Activated naive CD4-positive, alpha-beta T cell treated with anti-CD3 and anti-CD28 coated beads for 36 hours (primary cell): ENCODE measurements around the gene CLIP2. TPM values are rescaled to one million over a fixed set of nuclear protein-coding genes. Genes with fewer than 3 reads are reported as not detected.
"Not testable (repeated sequence)": the region's sequence is repeated elsewhere in the genome, so short reads cannot be mapped to it uniquely, and the experiment has no call there.

Experiments used
- CTCF ChIA-PET: fragments of 350-600 bp; sonication (Branson Sonifier 250); formaldehyde crosslinking; loops from one replicate; lab custom pipeline; 2021; ENCODE audit warnings: antibody characterized with exemption; lab: Charles Lee
- DNase-seq: peaks from one replicate; pipeline ENCODE4 v3.0.0-alpha.2; 2020
- H3K27ac Mint-ChIP-seq: one replicate; pipeline ENCODE4 v1.8.0; 2021; ENCODE audit warnings: mild to moderate bottlenecking, mixed read lengths
- H3K27me3 Mint-ChIP-seq: one replicate; pipeline ENCODE4 v1.8.0; 2021; ENCODE audit warnings: low read depth, mixed read lengths
- H3K36me3 Mint-ChIP-seq: one replicate; pipeline ENCODE4 v1.8.0; 2021; ENCODE audit warnings: low read depth, mixed read lengths
- H3K4me1 Mint-ChIP-seq: one replicate; pipeline ENCODE4 v1.8.0; 2021; ENCODE audit warnings: low read depth, mixed read lengths
- H3K4me3 Mint-ChIP-seq: one replicate; pipeline ENCODE4 v1.8.0; 2021; ENCODE audit warnings: mild to moderate bottlenecking, moderate library complexity, mixed read lengths
- H3K9me3 Mint-ChIP-seq: one replicate; pipeline ENCODE4 v1.8.0; 2021; ENCODE audit warnings: mixed read lengths
- intact Hi-C: fragments of 100-400 bp; cut with micrococcal nuclease; formaldehyde crosslinking; loops from one replicate; pipeline ENCODE4 v1.15.1; 2023
- total RNA-seq, 2 experiments: library from RNA; stranded (reverse); gene quantifications; one replicate each; pipeline ENCODE4 v1.2.3, GENCODE V29; 2021

The CLIP2 gene
- total RNA-seq, 2 experiments from 2014 or later: 1.2 to 1.6 TPM

DNA sequence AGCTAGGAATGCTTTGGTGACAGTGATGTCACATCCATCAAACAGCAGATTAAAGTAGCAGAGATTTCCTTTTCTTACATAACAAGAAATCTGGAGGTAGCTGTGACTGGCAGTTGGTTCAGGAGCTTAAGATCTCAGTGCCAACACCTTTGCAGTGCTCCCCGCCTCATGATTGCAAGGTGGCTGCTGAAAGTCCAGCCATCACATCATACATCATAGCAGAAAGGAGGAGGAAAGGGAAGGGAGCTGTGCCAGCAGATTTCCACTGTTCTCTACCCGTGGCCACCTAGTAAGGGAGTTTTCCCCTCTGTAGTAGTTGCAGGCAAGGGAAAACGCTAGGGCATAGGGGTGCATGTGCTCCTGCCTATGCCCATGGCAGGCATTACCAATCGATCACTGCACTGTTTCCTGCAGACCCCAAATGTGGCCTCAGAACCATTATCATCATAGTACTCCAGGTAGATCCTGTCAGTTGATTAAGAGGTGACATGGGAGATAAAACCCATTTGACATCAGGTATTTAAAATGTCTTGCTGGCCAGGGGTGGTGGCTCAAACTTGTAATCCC, 106.6 kb downstream of the CLIP2 start:
- Mint-ChIP-seq H3K4me1 (no peaks in the 10 kb centered on the region), H3K27me3 (no peaks in the 10 kb centered on the region), H3K36me3 (no peaks in the 10 kb centered on the region), H3K27ac (no peak overlapping the region), H3K4me3 (no peak overlapping the region), H3K9me3 (no peaks in the 10 kb centered on the region)
- CTCF ChIA-PET: interaction anchor here (0.7 to 1.4 kb wide), 4 partner anchors 9 to 275 kb away, joined by 3 to 7 read pairs (median 4); no protein-coding TSS in a partner anchor
- intact Hi-C loops: loop anchor here (10.0 kb wide), 1 partner anchor 531 kb away; the partner anchor contains the start of gene TMEM270
- DNase-seq: no peak

DNA sequence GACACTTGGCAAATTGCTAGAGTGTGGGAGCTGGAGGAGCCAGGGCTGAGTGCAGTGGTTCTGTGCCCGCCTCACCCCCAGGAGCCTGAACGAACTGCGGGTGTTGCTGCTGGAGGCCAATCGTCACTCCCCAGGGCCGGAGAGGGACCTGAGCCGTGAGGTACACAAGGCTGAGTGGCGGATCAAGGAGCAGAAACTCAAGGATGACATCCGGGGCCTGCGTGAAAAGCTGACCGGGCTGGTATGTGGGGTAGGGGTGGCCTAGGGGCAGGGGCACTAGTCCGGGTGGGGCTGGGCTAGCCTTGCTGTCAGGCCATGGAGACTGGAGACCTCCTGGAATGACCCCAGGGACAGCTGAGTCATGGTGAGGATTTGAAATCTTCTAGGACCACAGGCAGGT, 107.8 kb downstream of the CLIP2 start:
- CTCF ChIA-PET: interaction anchor here (6.3 kb wide), 1 partner anchor 191 kb away, joined by 151 read pairs; no protein-coding TSS in a partner anchor

DNA sequence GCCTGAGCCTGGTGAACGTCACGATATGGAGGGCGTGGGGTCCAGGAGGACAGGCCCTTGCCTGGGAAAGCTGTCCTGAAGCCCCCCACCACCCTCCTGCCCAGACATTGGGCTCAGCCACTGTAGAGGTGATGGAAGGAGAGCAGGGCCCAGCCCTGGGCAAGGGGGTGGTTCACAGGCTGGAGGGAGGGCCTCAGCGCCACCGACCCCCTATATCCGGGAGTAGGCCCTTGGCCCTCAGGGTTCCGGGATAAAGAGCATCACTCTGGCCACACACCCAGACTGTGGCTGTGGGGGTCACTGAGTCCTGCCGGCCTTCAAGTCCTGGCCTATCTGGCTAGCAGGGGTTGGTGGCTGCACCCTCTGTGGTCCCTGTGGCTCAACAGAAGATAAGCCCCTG, 109.2 kb downstream of the CLIP2 start:
- Mint-ChIP-seq H3K27me3 (no peaks in the 10 kb centered on the region), H3K27ac (no peak overlapping the region), H3K36me3 (no peaks in the 10 kb centered on the region), H3K4me1 (no peaks in the 10 kb centered on the region), H3K4me3 (no peak overlapping the region), H3K9me3 (no peaks in the 10 kb centered on the region)
- no peak for DNase-seq
- intact Hi-C loops: loop anchor here (10.0 kb wide), 1 partner anchor 534 kb away; the partner anchor contains the start of gene TMEM270
- CTCF ChIA-PET: interaction anchor here (6.3 kb wide), 1 partner anchor 193 kb away, joined by 151 read pairs; no protein-coding TSS in a partner anchor

More for the DNA sequence above, 107.8 kb downstream of the CLIP2 start:
- intact Hi-C loops: loop anchor here (10.0 kb wide), 1 partner anchor 532 kb away; the partner anchor contains the start of gene TMEM270
- no peak overlapping the region for H3K27ac Mint-ChIP-seq
- H3K4me1 Mint-ChIP-seq: no peaks in the 10 kb centered on the region
- no peak for DNase-seq
- H3K36me3 Mint-ChIP-seq: no peaks in the 10 kb centered on the region
- H3K27me3 Mint-ChIP-seq: no peaks in the 10 kb centered on the region
- H3K4me3 Mint-ChIP-seq: no peak overlapping the region
- no peaks in the 10 kb centered on the region for H3K9me3 Mint-ChIP-seq

DNA sequence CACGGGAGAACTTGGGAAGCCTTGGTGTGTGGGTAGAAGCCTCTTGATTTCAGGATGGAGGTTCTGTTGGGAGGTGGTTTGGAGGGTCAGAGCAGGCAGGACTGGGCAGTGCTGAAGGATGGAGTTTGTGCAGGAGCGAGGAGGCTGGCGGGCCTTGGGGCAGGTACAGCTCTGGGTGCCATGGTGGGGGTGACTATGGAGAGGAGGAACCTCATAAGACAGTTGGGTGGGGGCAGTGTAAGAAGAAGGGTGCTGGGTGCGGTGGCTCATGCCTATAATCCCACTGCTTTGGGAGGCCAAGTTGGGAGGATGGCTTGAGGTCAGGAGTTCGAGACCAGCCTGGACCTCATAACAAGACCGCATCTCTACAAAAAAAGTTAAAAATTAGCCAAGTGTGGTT, 109.8 kb downstream of the CLIP2 start:
- H3K27ac Mint-ChIP-seq: no peak overlapping the region
- H3K36me3 Mint-ChIP-seq: no peaks in the 10 kb centered on the region
- intact Hi-C loops: loop anchor here (10.0 kb wide), 1 partner anchor 534 kb away; the partner anchor contains the start of gene TMEM270
- no peak overlapping the region for H3K4me3 Mint-ChIP-seq
- no peak for DNase-seq
- H3K9me3 Mint-ChIP-seq: no peaks in the 10 kb centered on the region
- H3K27me3 Mint-ChIP-seq: no peaks in the 10 kb centered on the region
- no peaks in the 10 kb centered on the region for H3K4me1 Mint-ChIP-seq
- CTCF ChIA-PET: interaction anchor here (0.6 to 6.3 kb wide), 3 partner anchors 10 to 193 kb away, joined by 3 to 151 read pairs (median 23); no protein-coding TSS in a partner anchor

DNA sequence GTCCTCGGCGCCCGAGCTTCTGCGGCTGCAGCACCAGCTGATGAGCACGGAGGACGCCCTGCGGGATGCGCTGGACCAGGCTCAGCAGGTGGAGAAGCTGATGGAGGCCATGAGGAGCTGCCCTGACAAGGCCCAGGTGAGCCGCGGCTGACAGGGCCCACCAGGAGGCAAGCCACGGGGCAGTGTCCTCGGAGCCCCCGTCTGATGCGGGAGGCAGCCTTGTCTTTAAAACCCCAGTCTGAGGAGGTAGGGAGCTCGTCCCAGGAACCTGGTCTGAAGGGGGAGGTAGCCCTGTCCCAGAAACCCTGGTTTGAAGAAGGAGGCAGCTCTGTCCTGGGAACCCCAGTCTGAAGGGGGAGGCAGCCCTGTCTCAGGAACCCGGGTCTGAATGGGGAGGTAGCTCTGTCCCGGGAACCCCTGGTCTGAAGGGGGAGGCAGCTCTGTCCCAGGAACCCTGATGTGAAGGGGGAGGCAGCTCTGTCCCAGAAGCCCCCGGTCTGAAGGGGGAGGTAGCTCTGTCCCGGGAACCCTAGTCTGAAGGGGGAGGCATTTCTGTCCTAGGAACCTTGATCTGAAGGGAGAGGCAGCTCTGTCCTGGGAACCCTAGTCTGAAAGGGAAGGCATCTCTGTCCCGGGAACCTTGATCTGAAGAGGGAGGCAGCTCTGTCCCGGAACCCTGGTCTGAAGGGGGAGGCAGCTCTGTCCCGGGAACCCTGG, 111.4 kb downstream of the CLIP2 start:
- CTCF ChIA-PET: interaction anchor here (0.6 to 6.3 kb wide), 61 partner anchors 9 to 574 kb away, joined by 3 to 151 read pairs (median 4); partner anchors contain the start of gene LAT2
- Mint-ChIP-seq H3K27ac (no peak overlapping the region), H3K27me3 (no peaks in the 10 kb centered on the region), H3K9me3 (no peaks in the 10 kb centered on the region), H3K4me1 (no peaks in the 10 kb centered on the region), H3K4me3 (no peak overlapping the region), H3K36me3 (no peaks in the 10 kb centered on the region)
- no peak for DNase-seq
- intact Hi-C loops: loop anchor here (1.0 to 5.0 kb wide), 4 partner anchors 108 to 332 kb away; no protein-coding TSS in a partner anchor

DNA sequence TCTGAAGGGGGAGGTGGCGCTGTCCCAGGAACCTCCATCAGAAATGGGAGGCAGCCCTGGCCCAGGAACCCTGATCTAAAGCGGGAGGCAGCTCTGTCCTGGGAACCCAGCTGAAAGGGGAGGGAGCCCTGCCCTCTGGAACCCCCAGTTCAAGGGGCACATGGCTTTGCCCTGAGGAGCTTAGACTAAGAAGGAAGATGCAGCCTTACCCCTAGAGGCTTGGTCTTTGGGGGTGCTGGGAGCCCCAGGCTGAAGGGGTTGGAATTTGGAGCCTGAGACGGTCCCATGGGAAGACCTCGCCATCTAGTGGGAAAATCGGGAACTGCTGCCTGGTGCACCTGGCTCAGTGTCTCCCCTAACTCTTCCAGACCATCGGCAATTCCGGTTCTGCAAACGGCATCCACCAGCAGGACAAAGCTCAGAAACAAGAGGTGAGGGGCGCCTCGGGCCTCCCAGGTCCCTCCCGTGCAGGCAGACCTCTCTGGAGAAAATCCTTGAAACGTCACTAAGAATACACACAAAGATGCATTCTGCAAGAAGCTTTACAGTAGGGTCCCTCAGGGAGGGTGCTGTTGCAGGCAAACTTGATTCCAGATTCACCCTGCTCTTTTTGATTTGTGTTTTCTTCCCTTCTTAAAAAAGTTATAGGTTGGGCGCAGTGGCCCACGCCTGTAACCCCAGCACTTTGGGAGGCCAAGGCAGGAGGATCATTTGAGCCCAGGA, 112.1 kb downstream of the CLIP2 start:
- Mint-ChIP-seq H3K4me1 (no peaks in the 10 kb centered on the region), H3K36me3 (no peaks in the 10 kb centered on the region), H3K27ac (no peak overlapping the region), H3K4me3 (no peak overlapping the region), H3K9me3 (no peaks in the 10 kb centered on the region), H3K27me3 (no peaks in the 10 kb centered on the region)
- DNase-seq: peak; percentile 81
- intact Hi-C loops: loop anchor here (1.0 to 5.0 kb wide), 4 partner anchors 109 to 333 kb away; no protein-coding TSS in a partner anchor
- CTCF ChIA-PET: interaction anchor here (0.6 to 6.3 kb wide), 61 partner anchors 9 to 575 kb away, joined by 3 to 151 read pairs (median 4); partner anchors contain the start of gene LAT2

DNA sequence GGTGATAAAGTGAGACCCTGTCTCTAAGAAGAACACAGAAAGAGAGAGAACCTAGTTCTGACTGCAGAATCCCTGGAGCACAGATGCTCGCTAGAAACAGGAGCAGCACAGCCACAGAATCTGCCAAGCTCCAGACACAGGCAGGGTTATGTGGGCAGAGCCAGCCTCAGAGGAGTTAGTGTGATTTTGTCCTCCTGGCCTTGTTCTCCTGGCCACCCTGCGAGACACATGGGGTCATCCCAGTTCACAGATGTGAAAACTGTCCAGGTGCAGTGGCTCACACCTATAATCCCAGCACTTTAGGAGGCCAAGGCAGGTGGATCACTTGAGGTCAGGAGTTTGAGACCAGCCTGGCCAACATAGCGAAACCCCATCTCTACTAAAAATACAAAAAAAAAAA, 113.5 kb downstream of the CLIP2 start:
- H3K4me3 Mint-ChIP-seq, H3K4me1 Mint-ChIP-seq, DNase-seq, H3K36me3 Mint-ChIP-seq, H3K27ac Mint-ChIP-seq, H3K27me3 Mint-ChIP-seq, H3K9me3 Mint-ChIP-seq: not testable (repeated sequence)
- CTCF ChIA-PET: interaction anchor here (0.9 to 6.3 kb wide), 8 partner anchors 16 to 334 kb away, joined by 3 to 151 read pairs (median 6); no protein-coding TSS in a partner anchor
- intact Hi-C loops: loop anchor here (5.0 kb wide), 1 partner anchor 110 kb away; no protein-coding TSS in a partner anchor

DNA sequence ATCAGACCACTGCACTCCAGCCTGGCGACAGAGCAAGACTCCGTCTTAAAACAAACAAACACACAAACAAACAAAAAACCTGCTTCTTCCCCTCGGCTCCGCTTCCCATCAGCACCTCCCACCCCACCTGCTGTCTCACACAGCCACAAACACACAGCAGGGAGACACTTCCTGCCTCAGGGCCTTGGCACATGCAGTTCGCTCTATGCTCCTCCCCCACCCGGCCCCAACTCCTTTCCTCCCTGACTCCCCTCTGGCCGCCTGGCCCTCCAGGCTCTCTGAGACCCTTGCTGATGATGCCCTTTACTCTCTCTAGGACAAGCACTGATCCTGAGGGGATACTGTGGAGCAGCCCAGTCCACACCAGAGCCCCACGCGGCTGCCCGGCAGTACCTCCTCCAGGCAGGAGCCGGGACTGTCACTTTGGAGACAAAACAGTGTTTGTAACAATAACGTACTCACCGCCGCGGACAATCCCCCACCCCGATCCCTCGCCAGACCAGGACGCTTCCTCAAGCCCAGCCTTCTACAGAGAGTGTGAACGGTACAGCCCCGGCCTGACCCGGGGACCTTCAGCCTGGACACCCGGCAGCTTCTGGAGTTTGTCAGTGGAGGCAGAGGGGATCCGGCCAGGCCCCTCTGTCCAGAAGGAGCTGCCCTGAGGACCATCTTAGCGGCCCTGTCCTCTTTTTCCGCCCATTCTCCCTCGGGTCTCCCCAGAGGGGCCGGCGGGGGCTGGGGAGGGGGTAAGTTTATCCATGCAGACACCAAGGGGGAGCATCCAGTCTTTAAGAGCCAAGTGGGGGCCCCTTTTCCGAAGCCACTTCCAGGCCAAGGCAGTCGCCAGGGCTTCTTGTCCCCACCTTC, 114.5 kb downstream of the CLIP2 start:
- Mint-ChIP-seq H3K9me3 (no peaks in the 10 kb centered on the region), H3K4me1 (no peaks in the 10 kb centered on the region)
- CTCF ChIA-PET: interaction anchor here (0.6 to 3.3 kb wide), 5 partner anchors 8 to 335 kb away, joined by 3 to 32 read pairs (median 4); no protein-coding TSS in a partner anchor

DNA sequence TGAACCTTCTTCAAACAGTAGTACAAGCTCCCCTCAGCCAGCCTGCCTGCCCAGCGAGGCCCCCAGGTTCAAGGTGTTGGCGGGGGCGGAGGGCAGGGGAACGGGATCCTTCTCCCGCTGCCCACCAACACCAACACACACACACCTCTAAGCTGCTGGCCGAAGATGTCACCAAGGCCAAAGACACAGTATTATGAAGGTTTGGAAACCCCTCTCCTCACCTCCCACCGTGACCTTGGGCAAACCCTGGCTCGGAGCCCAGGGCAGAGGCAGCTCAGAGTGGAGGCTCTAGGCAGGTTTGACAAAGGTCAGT, 115.1 kb downstream of the CLIP2 start:
- Mint-ChIP-seq H3K4me3 (no peak overlapping the region), H3K27me3 (no peaks in the 10 kb centered on the region), H3K27ac (no peak overlapping the region), H3K9me3 (no peaks in the 10 kb centered on the region), H3K36me3 (no peaks in the 10 kb centered on the region), H3K4me1 (no peaks in the 10 kb centered on the region)
- CTCF ChIA-PET: interaction anchor here (0.5 to 2.0 kb wide), 4 partner anchors 9 to 198 kb away, joined by 3 to 6 read pairs (median 4); no protein-coding TSS in a partner anchor
- intact Hi-C loops: loop anchor here (5.0 kb wide), 1 partner anchor 112 kb away; no protein-coding TSS in a partner anchor
- DNase-seq: no peak

More for the DNA sequence above, 114.5 kb downstream of the CLIP2 start:
- no peak for DNase-seq
- no peak overlapping the region for H3K4me3 Mint-ChIP-seq
- intact Hi-C loops: loop anchor here (5.0 kb wide), 1 partner anchor 111 kb away; no protein-coding TSS in a partner anchor
- no peaks in the 10 kb centered on the region for H3K27me3 Mint-ChIP-seq
- H3K36me3 Mint-ChIP-seq: no peaks in the 10 kb centered on the region
- H3K27ac Mint-ChIP-seq: no peak overlapping the region

DNA sequence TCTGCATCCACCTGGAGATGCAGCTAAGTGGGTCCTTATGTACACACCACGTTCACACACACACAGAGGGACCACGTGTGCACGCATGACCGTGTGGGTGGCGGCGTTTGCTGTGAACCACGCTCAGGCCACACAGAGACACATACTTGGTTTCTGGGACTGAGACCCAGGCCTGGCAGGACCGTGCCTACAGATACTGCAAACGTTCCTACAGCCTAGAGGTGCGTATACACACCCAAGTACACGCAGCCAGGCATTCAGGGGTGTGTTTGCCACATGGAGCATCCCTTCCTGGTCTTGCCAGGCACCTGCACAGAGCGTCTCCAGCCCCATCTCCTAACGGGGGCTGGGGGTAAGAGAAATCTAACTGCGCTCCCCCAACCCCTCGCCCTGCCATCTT, 115.5 kb downstream of the CLIP2 start:
- no peaks in the 10 kb centered on the region for H3K36me3 Mint-ChIP-seq
- intact Hi-C loops: loop anchor here (5.0 kb wide), 1 partner anchor 112 kb away; no protein-coding TSS in a partner anchor
- no peaks in the 10 kb centered on the region for H3K4me1 Mint-ChIP-seq
- no peak for DNase-seq
- no peak overlapping the region for H3K27ac Mint-ChIP-seq
- no peaks in the 10 kb centered on the region for H3K27me3 Mint-ChIP-seq
- no peaks in the 10 kb centered on the region for H3K9me3 Mint-ChIP-seq
- CTCF ChIA-PET: interaction anchor here (0.5 to 2.0 kb wide), 6 partner anchors 9 to 198 kb away, joined by 3 to 6 read pairs (median 4); no protein-coding TSS in a partner anchor
- no peak overlapping the region for H3K4me3 Mint-ChIP-seq
